ENCODE data around the gene FRYL.
A peak's percentile ranks its signal among the peaks of the same experiment; 100 is the strongest.
"Not testable (repeated sequence)": the region's sequence is repeated elsewhere in the genome, so short reads cannot be mapped to it uniquely, and the experiment has no call there.

FRYL gene

GRCh38 chr4:48653217-48654014 lies 126.7 kb downstream of the FRYL start:
- DNase-seq: peak; percentile 30

- no peak for DNase-seq
Measured at GRCh38 chr4:48651914-48652313, 128.2 kb downstream of the FRYL start.

DNA sequence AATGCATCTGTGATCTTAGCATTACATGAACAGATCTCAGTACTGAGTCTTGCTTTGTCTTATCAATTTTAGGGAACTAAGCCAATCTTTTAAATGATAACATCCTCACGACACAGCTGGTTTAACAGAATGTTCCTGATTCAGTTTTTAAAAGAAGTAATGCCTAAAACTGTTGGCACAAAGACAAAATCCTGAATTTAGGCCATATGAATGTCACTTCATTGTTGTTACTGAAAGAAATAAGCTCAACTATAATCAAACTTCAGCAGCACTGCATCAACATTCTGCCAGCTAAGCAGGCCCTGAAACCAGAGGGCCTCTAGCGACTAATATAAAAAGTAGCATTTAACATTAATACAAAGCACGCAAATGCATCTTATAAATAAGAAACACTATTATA lies 130.6 kb downstream of the FRYL start:
- peak; percentile 15 for DNase-seq

GRCh38 chr4:48645225-48645794 lies 134.8 kb downstream of the FRYL start:
- no peak for DNase-seq

DNA sequence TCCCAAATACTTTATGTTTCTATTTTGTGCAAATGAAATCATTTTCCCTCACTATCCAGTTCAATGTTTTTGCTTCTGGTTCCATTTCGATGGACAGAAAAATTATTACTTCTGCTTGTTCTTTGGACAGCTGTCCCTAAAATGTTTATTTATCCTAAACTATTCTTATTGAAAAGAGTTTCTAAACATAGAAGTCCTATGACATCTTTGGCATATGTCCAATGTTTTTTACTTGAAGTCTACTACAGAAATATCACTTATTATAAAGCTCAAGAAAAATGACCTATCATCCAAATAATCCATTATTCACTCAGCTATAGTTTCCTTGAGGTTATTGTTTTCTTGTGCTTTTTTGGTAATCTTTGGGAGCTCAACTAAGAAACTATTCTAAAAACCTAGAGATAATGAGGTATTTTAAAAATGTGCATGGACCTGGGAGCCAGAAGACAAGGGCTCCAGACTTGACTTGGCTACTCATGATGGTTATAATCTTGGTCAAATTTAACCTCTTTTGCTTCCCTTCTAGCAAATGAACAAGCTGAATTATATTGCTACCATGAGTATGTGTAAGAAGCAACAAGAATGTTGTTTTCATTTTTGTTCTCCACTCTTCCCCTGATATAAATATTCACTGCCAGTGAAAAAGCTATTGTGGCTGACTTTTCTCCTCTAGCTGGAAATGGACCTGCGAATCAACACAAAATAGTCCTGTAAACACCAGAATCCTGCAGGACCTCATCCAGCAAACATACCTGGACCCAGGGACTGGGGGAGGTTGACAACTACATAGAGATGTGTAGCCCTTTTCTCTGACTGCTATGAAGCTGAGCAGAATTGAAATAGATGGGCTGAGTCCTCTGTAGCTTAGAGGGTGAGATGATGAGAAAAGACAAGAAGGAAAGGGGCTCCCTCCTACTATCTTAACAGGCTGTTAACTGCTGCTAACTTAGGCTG lies 137.4 kb downstream of the FRYL start:
- no peak for DNase-seq

DNA sequence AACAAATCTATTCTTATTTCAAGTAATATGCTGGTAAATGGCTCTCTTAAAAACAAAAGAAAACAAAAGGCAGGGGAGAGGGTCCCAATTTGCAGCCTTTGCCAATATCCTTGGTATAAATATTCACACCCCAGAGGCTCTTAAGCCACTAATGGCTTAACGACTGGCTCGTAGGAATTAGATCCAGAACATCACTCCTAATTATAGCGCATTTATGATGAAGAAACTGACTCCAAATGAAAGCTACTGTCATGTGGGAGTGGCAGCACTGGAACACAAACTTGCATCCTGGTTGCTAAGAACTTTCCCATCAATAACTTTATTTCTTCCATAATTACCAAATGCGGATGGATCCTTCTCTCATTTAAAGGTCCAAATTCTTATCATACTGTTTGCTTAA lies 138.7 kb downstream of the FRYL start:
- no peak for DNase-seq

DNA sequence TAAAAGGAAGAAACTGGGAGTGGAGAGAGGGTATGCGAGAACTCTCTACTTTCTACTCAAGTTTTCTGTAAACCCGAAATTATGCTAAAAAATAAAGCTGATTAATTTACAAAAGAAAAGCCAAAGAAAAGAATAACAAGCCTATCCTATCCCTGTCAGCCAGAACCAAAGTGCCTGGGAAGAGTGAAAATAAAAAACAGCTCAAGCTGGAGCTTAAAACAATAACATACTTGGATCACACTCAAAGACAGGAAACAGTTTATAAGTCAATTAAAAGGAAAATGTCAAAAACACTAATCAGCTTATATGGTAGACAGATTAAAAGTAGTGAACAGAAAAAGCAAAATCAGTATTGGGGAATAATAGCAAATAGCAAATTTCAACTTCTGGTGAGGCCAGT lies 139.4 kb downstream of the FRYL start:
- no peak for DNase-seq

GRCh38 chr4:48640225-48640624 lies 139.9 kb downstream of the FRYL start:
- DNase-seq: no peak

GRCh38 chr4:48639807-48640206 lies 140.3 kb downstream of the FRYL start:
- no peak for DNase-seq

DNA sequence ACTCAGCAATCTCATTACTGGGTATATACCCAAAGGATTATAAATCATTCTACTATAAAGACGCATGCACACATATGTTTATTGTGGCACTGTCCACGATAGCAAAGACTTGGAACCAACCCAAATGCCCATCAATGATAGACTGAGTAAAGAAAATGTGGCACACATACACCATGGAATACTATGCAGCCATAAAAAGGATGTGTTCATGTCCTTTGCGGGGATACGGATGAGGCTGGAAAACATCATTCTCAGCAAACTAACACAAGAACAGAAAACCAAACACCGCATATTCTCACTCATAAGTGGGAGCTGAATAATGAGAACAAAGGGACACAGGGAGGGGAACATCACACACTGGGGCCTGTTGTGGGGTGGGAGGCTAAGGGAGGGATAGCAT lies 141.5 kb downstream of the FRYL start:
- not testable (repeated sequence) for DNase-seq

DNA sequence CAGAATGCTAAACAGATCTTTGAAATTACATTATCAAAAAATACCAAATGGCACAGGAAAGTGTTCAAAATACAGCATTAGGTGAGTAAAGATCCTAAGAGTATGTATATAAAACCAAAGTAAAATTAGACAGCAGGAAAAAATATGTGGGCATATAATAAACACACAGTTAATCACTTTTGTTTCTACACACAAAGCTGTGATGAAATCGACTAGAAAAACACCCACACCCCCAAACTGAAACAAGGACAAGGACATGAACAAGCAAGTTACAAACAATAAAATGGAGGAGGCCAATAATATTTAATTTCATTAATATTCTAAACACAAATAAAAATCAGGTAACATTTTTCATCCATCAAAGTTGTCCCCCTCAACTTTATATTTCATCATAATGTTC lies 143.2 kb downstream of the FRYL start:
- DNase-seq: no peak

GRCh38 chr4:48635980-48636379 lies 144.1 kb downstream of the FRYL start:
- no peak for DNase-seq

DNA sequence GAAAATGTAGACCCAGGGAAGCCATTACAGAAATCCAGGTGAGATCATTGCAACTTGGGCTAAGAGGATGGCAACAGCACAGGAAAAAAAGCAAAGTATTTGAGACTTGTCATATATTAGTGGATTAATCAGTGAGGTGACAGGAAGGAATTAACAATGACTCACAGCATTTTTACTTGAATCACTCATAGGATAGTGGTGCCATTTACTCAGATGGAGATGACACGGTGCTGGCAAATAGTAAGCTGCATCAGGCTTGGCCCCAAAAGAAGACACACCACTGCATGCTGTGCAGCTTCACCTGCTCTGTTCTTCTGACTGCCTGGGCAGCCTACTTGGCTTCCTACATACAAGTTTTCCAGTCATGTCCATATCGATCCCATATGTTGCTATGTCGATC lies 144.8 kb downstream of the FRYL start:
- DNase-seq: no peak

GRCh38 chr4:48634688-48635308 lies 145.3 kb downstream of the FRYL start:
- no peak for DNase-seq

DNA sequence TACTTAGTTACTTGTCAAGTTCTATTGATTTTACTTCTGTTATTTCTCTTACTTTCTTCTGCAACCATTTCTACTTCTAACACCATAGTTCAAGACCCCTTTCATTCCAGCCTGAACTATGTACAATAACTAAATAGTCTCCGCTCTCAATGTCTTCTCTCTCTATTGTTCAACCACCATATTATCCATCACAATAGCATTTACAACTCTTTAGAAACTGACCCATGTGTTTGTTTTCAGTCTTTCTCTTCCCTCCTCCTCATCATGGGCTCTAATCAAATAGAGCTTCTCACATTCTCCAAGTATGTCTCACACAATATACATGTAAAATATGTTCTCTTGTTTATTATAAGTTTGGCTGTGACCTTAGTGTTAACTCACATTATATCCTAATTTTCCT lies 146.4 kb downstream of the FRYL start:
- no peak for DNase-seq

GRCh38 chr4:48629458-48629857 lies 150.6 kb downstream of the FRYL start:
- no peak for DNase-seq

GRCh38 chr4:48623182-48623780 lies 156.8 kb downstream of the FRYL start:
- no peak for DNase-seq

- no peak for DNase-seq
Measured at GRCh38 chr4:48620831-48621230, 159.2 kb downstream of the FRYL start.

GRCh38 chr4:48620093-48620492 lies 160.0 kb downstream of the FRYL start:
- DNase-seq: no peak

DNA sequence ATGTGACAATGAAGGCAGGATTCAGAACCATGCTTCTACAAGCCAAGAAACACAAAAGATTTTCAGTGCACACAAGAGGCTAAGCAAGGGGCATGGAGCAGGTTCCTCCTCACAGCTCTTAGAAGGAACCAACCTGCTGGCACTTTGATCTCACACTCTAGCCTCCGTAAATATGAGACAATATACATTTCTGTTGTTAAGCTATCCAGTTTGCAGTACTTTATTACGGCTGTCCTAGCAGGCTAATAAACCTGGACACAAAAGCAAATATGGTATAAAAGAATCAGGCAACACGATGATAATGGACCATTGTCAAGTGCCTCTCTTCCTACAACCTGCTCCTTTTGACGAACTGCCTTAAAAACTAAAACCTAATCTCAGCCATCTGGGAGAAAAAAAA lies 175.6 kb downstream of the FRYL start:
- DNase-seq: no peak

DNA sequence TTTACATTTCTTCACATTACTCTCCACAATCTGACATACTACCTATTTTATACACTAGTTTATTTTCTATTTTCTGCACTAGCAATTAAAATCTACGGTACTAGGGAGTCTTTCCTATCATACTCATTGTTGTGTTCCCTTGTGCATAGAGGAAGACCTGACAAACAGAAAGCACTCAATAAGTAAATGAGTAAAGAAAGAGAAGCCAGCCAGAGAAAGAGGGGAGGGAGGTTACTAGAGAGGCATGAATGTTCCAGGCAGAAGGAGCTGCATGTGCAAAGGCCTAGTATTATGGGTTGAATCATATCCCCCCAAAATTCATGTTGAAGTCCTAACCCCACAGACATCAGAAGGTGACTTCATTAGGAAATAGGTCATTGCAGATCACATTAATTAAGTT lies 176.0 kb downstream of the FRYL start:
- no peak for DNase-seq

GRCh38 chr4:48603366-48604003 lies 176.6 kb downstream of the FRYL start:
- DNase-seq: no peak

Data from MV-4-11 (cell line).